Endometrium (tissue), 2 donors: ENCODE data around the gene TTYH1.
"Not testable (repeated sequence)": the region's sequence is repeated elsewhere in the genome, so short reads cannot be mapped to it uniquely, and the experiment has no call there.

ENCODE experiments used
- FAIRE-seq: peaks from 2 replicates; lab custom pipeline; 2012; peaks lifted over from hg19 to GRCh38; lab: Jason Lieb, UNC
- donor health status: control.
- donor health status: control.

The TTYH1 gene

GRCh38 chr19:54415208-54415900 lies at the start of gene TTYH1:
TTYH1 (plus strand) TSS chr19:54415464; CDS start chr19:54415553, 89 bp downstream.
- FAIRE-seq = no peak

GRCh38 chr19:54365798-54366197 lies 49.5 kb upstream of the TTYH1 start:
- FAIRE-seq = not testable (repeated sequence)

- FAIRE-seq = no peak
These were observed 48.5 kb upstream of the TTYH1 start for GRCh38 chr19:54366811-54367210.

GRCh38 chr19:54369082-54369687 lies 46.1 kb upstream of the TTYH1 start:
- no peak for FAIRE-seq

GRCh38 chr19:54369688-54370433 lies 45.4 kb upstream of the TTYH1 start:
- not testable (repeated sequence) for FAIRE-seq

GRCh38 chr19:54370434-54370796 lies 44.8 kb upstream of the TTYH1 start:
- FAIRE-seq = not testable (repeated sequence)

GRCh38 chr19:54371453-54371852 lies 43.8 kb upstream of the TTYH1 start:
- FAIRE-seq = not testable (repeated sequence)

- FAIRE-seq = no peak
These were observed 41.3 kb upstream of the TTYH1 start for GRCh38 chr19:54373781-54374631.

- not testable (repeated sequence) for FAIRE-seq
These were observed 39.9 kb upstream of the TTYH1 start for GRCh38 chr19:54375181-54375938.

GRCh38 chr19:54376610-54377285 lies 38.5 kb upstream of the TTYH1 start:
- FAIRE-seq = no peak

GRCh38 chr19:54379187-54379678 lies 36.0 kb upstream of the TTYH1 start:
- no peak for FAIRE-seq

GRCh38 chr19:54380897-54381296 lies 34.4 kb upstream of the TTYH1 start:
- no peak for FAIRE-seq

GRCh38 chr19:54382041-54382440 lies 33.2 kb upstream of the TTYH1 start:
- FAIRE-seq = not testable (repeated sequence)

- no peak for FAIRE-seq
These were observed 31.9 kb upstream of the TTYH1 start for GRCh38 chr19:54383330-54383729.

GRCh38 chr19:54387991-54388801 lies 27.1 kb upstream of the TTYH1 start:
- no peak for FAIRE-seq

- FAIRE-seq = no peak
These were observed 26.5 kb upstream of the TTYH1 start for GRCh38 chr19:54388802-54389139.

- no peak for FAIRE-seq
These were observed 25.7 kb upstream of the TTYH1 start for GRCh38 chr19:54389553-54389952.

- FAIRE-seq = no peak
These were observed 24.2 kb upstream of the TTYH1 start for GRCh38 chr19:54390942-54391577.

GRCh38 chr19:54391589-54392061 lies 23.6 kb upstream of the TTYH1 start:
- FAIRE-seq = no peak
